Measurements from ENCODE around the gene HIP1. TPM values are rescaled to one million over a fixed set of nuclear protein-coding genes. Genes with fewer than 3 reads are reported as not detected.
"Not testable (repeated sequence)": the region's sequence is repeated elsewhere in the genome, so short reads cannot be mapped to it uniquely, and the experiment has no call there.

The HIP1 gene
- polyA plus RNA-seq, 2 of the 4 experiments (the other 2 are of a cell fraction): 17.3 to 33.4 TPM

GRCh38 chr7:75559355-75559975 is 179.3 kb downstream of the HIP1 start:
- Histone ChIP-seq H3K27ac (no peak overlapping the region), H3K4me2 (no peak overlapping the region), H3K9me3 (no peaks in the 10 kb centered on the region), H3K4me1 (no peaks in the 10 kb centered on the region), H3K4me3 (no peak overlapping the region)
- FAIRE-seq (no peak), DNase-seq (ENCODE audit: low read depth in 1 of 2, low spot score in 1 of 2) (no peak), ATAC-seq (no peak)
- ChIA-PET CTCF (interaction anchor here (0.7 to 1.4 kb wide), 3 partner anchors 10 to 203 kb away, joined by 3 to 6 read pairs (median 3); no protein-coding TSS in a partner anchor), POLR2A (no interaction called here)
- 95% methylated on average over 21 of the region's 27 CpGs for WGBS (ENCODE audit: missing lambda C conversion rate)
- no peak for TF ChIP-seq ATOH8 (CRISPR knock-in tag; IDR thresholded peaks at IDR 0.05; ENCODE audit: low read depth)
- no peak for TF ChIP-seq HES2 (IDR thresholded peaks at IDR 0.05)
- TF ChIP-seq FOSB (CRISPR knock-in tag; IDR thresholded peaks at IDR 0.05): no peak
- no peak for TF ChIP-seq TP53 (CRISPR knock-in tag; IDR thresholded peaks at IDR 0.05)
- no peak for TF ChIP-seq RNF2 (IDR thresholded peaks at IDR 0.05; ENCODE audit: borderline replicate concordance, low read depth)
- TF ChIP-seq MAX (IDR thresholded peaks at IDR 0.05): no peak
- TF ChIP-seq NFE2L2 (conservative IDR thresholded peaks at IDR 0.05; ENCODE audit: low read length): no peak
- TF ChIP-seq USF2 (IDR thresholded peaks at IDR 0.05): no peak
- TF ChIP-seq PHF8 (IDR thresholded peaks at IDR 0.05; ENCODE audit: borderline replicate concordance, low read depth): no peak
- no peak for TF ChIP-seq BHLHE40 (IDR thresholded peaks at IDR 0.05; ENCODE audit: low read depth, low read length)
- TF ChIP-seq, protein P1, sequence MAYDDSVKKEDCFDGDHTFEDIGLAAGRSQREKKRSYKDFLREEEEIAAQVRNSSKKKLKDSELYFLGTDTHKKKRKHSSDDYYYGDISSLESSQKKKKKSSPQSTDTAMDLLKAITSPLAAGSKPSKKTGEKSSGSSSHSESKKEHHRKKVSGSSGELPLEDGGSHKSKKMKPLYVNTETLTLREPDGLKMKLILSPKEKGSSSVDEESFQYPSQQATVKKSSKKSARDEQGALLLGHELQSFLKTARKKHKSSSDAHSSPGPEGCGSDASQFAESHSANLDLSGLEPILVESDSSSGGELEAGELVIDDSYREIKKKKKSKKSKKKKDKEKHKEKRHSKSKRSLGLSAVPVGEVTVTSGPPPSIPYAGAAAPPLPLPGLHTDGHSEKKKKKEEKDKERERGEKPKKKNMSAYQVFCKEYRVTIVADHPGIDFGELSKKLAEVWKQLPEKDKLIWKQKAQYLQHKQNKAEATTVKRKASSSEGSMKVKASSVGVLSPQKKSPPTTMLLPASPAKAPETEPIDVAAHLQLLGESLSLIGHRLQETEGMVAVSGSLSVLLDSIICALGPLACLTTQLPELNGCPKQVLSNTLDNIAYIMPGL (CRISPR knock-in tag; IDR thresholded peaks at IDR 0.05; ENCODE audit: borderline replicate concordance): no peak
- TF ChIP-seq EHMT2 (IDR thresholded peaks at IDR 0.05; ENCODE audit: low read depth): no peak
- TF ChIP-seq HDAC2 (IDR thresholded peaks at IDR 0.05): no peak
- TF ChIP-seq RAD21 (conservative IDR thresholded peaks at IDR 0.05 in 1 of 2, IDR thresholded peaks at IDR 0.05 in 1 of 2): no peak
- TF ChIP-seq GATA3 (IDR thresholded peaks at IDR 0.05; ENCODE audit: borderline replicate concordance): no peak

DNA sequence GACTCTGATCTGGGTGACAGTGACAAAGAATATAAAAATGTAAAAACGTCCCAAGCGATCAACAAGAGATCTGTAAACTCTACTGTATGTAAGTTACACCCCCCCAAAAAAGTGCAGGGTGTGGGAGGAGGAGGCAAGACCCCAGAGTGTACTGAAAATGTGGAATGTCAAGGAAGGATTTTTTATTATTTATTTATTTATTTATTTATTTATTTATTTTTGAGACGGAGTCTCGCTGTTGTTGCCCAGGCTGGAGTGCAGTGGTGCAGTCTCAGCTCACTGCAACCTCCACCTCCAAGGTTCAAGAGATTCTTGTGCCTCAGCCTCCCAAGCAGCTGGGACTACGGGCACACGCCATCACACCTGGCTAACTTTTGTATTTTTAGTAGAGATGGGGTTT is 181.9 kb downstream of the HIP1 start:
- CTCF ChIA-PET: interaction anchor here (2.0 kb wide), 1 partner anchor 206 kb away, joined by 4 read pairs; no protein-coding TSS in a partner anchor

GRCh38 chr7:75555736-75556135 is 183.0 kb downstream of the HIP1 start:
- ATAC-seq: no peak
- no peak overlapping the region for H3K4me2 ChIP-seq
- H3K4me3 ChIP-seq: no peak overlapping the region
- H3K4me1 ChIP-seq: no peaks in the 10 kb centered on the region
- ChIA-PET CTCF (interaction anchor here (1.7 kb wide), 1 partner anchor 25 kb away, joined by 4 read pairs; no protein-coding TSS in a partner anchor), POLR2A (no interaction called here)
- no peak for FAIRE-seq
- no peak overlapping the region for H3K27ac ChIP-seq
- TF ChIP-seq RARB (CRISPR knock-in tag; IDR thresholded peaks at IDR 0.05): no peak
- TF ChIP-seq NFE2L2 (conservative IDR thresholded peaks at IDR 0.05; ENCODE audit: low read length): no peak
- no peak for TF ChIP-seq EHMT2 (IDR thresholded peaks at IDR 0.05; ENCODE audit: low read depth)
- no peak for TF ChIP-seq CEBPB (IDR thresholded peaks at IDR 0.05)
- TF ChIP-seq SMC3 (IDR thresholded peaks at IDR 0.05): no peak
- TF ChIP-seq, protein P1 (CRISPR knock-in tag; IDR thresholded peaks at IDR 0.05; ENCODE audit: borderline replicate concordance): no peak
- no peak for TF ChIP-seq HOXA7 (CRISPR knock-in tag; IDR thresholded peaks at IDR 0.05)
- TF ChIP-seq FOXS1 (CRISPR knock-in tag; IDR thresholded peaks at IDR 0.05): no peak
- no peak for TF ChIP-seq NPAS2 (CRISPR knock-in tag; IDR thresholded peaks at IDR 0.05; ENCODE audit: borderline replicate concordance)
- TF ChIP-seq JUN (IDR thresholded peaks at IDR 0.05): no peak
- no peak for TF ChIP-seq PBX3 (IDR thresholded peaks at IDR 0.05)
- H3K9me3 ChIP-seq: no peaks in the 10 kb centered on the region
- WGBS (ENCODE audit: missing lambda C conversion rate): 96% methylated on average over 13 of the region's 13 CpGs
- no peak for DNase-seq (ENCODE audit: low read depth in 1 of 2, low spot score in 1 of 2)

More for the DNA sequence above, 181.9 kb downstream of the HIP1 start:
- DNase-seq (ENCODE audit: low read depth in 1 of 2, low spot score in 1 of 2); H3K4me1 ChIP-seq; ATAC-seq; H3K4me2 ChIP-seq; POLR2A ChIA-PET; FAIRE-seq; H3K27ac ChIP-seq; H3K9me3 ChIP-seq; H3K4me3 ChIP-seq: not testable (repeated sequence)
- peak; percentile 33 for TF ChIP-seq ZC3H11A (IDR thresholded peaks at IDR 0.05)
- WGBS (ENCODE audit: missing lambda C conversion rate): 92% methylated on average over 6 of the region's 6 CpGs
